Ovary (tissue), 3 donors: Measurements from ENCODE around the gene SMIM5.

Experiments
- CTCF ChIP-seq, 3 donors: fragments of 450-650 bp in 2 of 3; fragments of 200-600 bp in 1 of 3; IDR thresholded peaks; one replicate each; pipeline versions ENCODE4 v1.5.1 to v1.8.0; 2016 to 2022; ENCODE audit warnings: antibody characterized with exemption in 3 of 3, mild to moderate bottlenecking in 1 of 3
- EP300 ChIP-seq: sonication (generic); formaldehyde crosslinking; IDR thresholded peaks from one replicate; pipeline ENCODE4 v1.6.1; 2017; ENCODE audit warnings: antibody characterized with exemption
- POLR2A ChIP-seq: fragments of 450-650 bp; IDR thresholded peaks from one replicate; pipeline ENCODE4 v1.6.1; 2017; ENCODE audit warnings: antibody characterized with exemption, mild to moderate bottlenecking, moderate library complexity
- donor health status: DM: no; HTN: no; CAD: no.

GRCh38 chr17:75679706-75680211 is 46.5 kb downstream of the SMIM5 start:
- no peak for TF ChIP-seq CTCF (IDR thresholded peaks at IDR 0.05)
- TF ChIP-seq POLR2A = no peak
- no peak for TF ChIP-seq EP300
